Stimulated activated CD4-positive, alpha-beta T cell treated with anti-CD3 and anti-CD28 coated beads, Interleukin-15, amount 100 ng/mL, for 24 hours (primary cell): Measurements from ENCODE around the gene YLPM1.
A peak's percentile ranks its signal among the peaks of the same experiment; 100 is the strongest.

ENCODE experiments used
- DNase-seq: peaks from one replicate; pipeline ENCODE4 v3.0.0-alpha.2; 2020

Gene YLPM1

DNA sequence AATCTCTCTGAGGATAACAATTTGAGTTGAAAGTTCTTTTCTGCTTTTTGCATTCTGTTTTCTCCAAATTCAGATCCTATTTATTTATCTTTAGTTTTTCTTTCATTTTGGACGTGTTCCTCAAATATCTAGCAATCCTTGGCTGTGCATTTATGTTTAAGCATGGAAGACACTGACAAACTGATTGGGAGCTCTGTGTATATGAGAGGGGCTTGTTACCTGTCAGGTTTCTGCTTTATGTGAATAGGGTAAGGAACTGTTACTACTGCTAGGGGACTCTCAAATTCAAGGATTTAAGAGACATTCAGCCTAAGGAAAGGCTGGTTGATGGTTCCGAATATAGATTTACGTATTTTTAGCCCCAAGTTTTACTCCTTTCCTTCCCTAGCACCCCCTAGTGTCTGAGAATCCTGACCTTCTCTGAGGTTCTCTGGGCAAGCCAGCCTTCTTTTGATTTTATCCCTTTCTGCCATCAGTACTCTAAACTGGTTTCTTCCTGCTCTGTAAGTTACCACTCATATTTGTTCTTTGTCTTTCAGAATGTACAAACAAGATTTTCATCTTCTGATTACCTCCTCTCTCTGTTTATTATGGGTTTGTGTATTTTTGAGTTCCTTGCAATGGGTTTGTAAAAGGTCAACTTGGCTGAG, 30.5 kb downstream of the YLPM1 start:
- DNase-seq: no peak

DNA sequence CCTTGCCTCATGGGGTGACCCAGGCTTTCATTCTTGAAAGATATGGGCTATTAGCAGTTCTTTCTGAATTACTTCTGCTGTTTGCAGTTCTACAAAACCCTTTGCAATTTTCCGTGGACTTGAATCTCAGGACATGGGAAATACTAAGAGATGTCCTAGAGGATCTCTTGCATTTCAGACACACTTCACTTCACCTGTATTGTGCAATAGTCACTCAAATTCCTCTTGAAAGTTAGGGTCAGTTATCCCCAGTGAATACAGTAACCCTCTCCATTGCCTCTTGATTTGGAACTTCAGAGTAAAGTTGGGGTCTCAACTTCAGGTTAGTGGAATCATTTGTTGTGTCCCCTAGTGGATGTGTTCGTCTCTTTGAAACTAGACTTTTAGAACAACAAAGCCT, 31.8 kb downstream of the YLPM1 start:
- no peak for DNase-seq

DNA sequence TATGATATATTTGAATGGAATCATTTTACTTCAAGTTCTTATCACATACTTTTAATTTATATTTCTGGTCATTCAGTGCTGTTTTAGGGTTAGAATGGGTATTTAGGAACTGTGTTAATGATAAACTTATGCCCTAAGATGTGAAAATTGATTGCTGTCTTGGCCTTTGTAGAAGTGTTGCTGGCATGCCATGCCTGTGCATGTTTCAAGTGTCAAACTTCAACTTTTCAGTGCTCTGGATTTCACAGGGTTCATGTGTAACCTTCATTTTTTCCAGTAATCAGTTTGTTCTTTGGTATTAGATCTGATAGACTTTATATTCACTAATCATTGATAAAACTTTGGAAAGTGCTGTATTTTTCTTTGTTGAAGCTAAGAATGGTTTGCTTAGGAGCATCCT, 36.6 kb downstream of the YLPM1 start:
- DNase-seq: no peak

DNA sequence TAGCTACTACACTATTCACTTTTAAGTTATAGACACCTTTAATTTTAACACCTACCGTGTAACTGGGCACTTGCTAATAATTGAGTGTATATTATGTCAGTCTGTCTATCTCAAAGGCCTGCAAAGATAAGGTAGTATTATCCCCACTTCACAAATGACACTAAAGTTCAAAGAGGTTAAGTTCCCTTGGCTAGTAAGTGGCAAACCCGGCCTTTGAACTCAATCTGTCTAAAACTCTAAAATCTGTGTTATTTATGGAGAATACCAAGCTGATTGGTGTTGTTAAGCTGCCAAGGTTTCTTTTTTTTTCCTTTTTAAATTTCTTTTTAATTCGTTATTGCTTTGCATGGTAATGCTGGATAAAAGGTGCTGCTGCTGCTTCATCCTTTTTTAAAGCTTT, 37.7 kb downstream of the YLPM1 start:
- DNase-seq: no peak

- no peak for DNase-seq
Observed at GRCh38 chr14:74801396-74801795, 38.3 kb downstream of the YLPM1 start.

DNA sequence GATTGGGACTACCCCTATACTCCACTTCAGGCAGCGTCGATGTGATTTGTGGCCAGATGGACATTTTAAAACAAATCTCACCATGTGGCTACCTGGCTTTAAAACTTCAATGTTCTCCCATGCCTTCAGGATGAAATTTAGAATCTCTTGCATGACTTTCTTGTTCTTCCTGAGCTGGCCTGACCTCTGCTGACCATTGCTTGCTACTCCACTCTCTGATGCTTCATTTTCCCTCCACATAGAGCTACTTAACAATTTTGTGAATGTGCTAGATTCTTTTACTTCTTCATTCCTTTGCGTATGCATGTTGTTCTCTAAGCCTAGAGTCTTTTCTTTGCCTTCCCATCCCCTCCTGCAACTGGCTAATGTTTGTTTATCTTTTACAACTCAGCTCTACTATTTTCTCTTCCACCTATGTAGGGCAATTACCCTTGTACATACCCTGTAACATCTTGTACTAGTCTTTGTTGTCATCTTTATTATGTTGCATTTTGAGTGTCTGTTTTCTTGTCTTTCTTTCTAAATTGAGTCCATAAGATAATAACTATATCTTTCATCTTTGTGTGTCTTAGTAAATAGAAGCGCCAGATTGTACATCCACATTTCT, 41.2 kb downstream of the YLPM1 start:
- no peak for DNase-seq

- DNase-seq: no peak
Observed at GRCh38 chr14:74807853-74808545, 44.9 kb downstream of the YLPM1 start.

DNA sequence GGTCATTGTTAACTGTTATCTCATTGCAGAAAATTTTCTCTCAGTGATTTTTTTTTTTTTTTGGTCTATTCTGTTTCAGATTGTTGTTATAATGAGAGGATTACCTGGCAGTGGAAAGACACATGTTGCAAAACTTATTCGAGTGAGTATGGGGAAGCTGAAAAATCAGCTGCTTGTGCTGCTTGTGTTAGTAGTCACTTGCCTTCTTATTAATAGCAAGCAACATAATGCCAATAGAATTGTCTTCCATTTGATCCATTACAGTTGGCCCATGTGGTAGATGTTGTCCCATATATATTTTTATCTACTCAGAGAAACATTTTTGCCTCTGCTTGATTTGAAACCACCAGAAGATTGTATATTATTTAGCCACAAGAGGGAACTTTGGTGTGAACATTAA, 53.0 kb downstream of the YLPM1 start:
- DNase-seq: no peak

DNA sequence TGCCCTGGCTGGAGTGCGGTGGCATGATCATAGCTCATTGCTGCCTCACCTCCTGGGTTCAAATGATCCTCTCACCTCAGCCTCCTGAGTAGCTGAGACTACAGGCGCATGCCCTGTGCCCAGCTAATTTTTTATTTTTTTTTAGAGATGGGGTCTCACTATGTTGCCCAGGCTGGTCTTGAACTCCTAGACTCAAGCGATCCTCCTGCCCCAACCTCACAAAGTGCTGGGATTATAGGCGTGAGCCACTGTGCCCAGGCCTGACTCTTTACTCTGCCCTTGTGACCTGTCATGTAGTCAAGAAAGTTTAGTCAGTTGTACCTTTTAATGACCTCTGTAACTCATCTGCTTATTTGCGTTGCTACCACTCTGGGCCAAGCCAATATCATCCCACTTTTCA, 57.2 kb downstream of the YLPM1 start:
- no peak for DNase-seq

DNA sequence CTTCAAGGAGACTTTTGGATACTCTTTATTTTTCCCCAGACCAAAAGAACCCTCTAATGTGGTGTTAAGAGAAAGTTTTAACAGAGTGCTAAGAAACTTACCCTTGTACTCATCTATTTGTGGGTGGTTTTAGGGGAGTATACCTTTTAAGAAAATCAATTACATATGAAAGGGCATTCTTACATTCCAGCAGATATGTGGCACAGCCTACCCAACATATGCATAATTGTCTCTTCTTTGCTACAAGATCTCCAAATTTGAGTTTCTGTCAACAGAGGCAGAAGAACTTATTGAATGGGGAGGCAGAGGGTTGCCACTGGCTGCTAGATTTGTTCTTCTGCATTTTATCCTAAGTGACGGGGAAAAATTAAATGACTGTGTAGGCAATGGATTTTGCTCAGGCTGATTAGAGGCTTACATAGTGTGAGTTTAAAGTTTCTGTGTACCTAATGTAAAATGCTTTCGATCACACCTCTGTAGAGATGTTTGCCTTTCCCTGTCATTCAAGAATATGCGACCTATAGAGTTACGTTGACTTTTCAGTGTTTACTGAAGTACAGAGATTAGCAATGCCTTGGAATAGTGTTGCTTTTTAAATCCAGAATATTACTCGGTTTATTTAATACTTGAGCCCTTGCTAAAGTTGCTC, 58.3 kb downstream of the YLPM1 start:
- no peak for DNase-seq

GRCh38 chr14:74824997-74825396, 61.9 kb downstream of the YLPM1 start:
- no peak for DNase-seq

- no peak for DNase-seq
Observed at GRCh38 chr14:74826574-74826973, 63.5 kb downstream of the YLPM1 start.

- DNase-seq: no peak
Observed at GRCh38 chr14:74829251-74829650, 66.1 kb downstream of the YLPM1 start.

GRCh38 chr14:74832849-74833248, 69.7 kb downstream of the YLPM1 start:
- DNase-seq: no peak

GRCh38 chr14:74834692-74835392, 71.7 kb downstream of the YLPM1 start:
- no peak for DNase-seq

GRCh38 chr14:74835645-74836250, 72.6 kb downstream of the YLPM1 start:
- no peak for DNase-seq

- no peak for DNase-seq
Observed at GRCh38 chr14:74836251-74836960, 73.3 kb downstream of the YLPM1 start.

- no peak for DNase-seq
Observed at GRCh38 chr14:74838166-74838565, 75.0 kb downstream of the YLPM1 start.

GRCh38 chr14:74840603-74841030, 77.5 kb downstream of the YLPM1 start:
- DNase-seq: no peak

GRCh38 chr14:74841230-74842207, 78.4 kb downstream of the YLPM1 start:
- peak; percentile 33 for DNase-seq

DNA sequence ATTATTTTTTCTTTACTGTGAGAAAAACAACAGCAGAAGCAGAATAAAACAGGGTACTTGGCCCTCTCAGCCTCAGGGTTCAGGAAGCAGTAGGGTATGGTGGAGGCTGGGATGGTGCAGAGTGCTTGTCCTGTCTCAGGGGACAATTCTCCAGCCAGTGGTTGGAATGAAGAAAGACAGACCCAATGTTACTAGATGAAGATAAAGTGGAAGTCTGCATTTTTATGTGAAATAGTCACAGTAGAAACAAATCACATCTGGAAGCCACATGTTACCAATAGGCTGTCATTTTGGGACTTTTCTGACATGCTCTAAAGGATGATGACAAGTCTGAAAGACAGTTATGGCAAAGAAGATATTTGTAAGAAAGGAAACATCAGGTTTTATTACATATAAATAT, 80.5 kb downstream of the YLPM1 start:
- DNase-seq: no peak
